SIG-M5 (cell line): Measurements from ENCODE around the gene PI4KB.
A peak's percentile ranks its signal among the peaks of the same experiment; 100 is the strongest.

Source experiments
- DNase-seq: peaks from one replicate; lab custom pipeline; 2025; lab: John Stamatoyannopoulos, UW

The PI4KB gene

GRCh38 chr1:151346082-151346768, 19.0 kb upstream of the PI4KB start:
- DNase-seq, result no peak

GRCh38 chr1:151344291-151344690, 17.1 kb upstream of the PI4KB start:
- DNase-seq, result no peak

- DNase-seq, result no peak
These were observed 16.4 kb upstream of the PI4KB start for GRCh38 chr1:151343587-151343986.

- DNase-seq, result no peak
These were observed 15.4 kb upstream of the PI4KB start for GRCh38 chr1:151342569-151342968.

- DNase-seq, result no peak
These were observed 14.8 kb upstream of the PI4KB start for GRCh38 chr1:151342021-151342420.

- DNase-seq, result peak; percentile 34
These were observed 13.9 kb upstream of the PI4KB start for GRCh38 chr1:151340870-151341754.

- DNase-seq, result no peak
These were observed 9.3 kb upstream of the PI4KB start for GRCh38 chr1:151336556-151336955.

GRCh38 chr1:151334822-151335221, 7.6 kb upstream of the PI4KB start:
- no peak for DNase-seq

GRCh38 chr1:151327903-151328674, 873 bp upstream of the PI4KB start:
- DNase-seq, result no peak

- DNase-seq, result no peak
These were observed 495 bp downstream of the PI4KB start for GRCh38 chr1:151326619-151327222.

- DNase-seq, result no peak
These were observed 1.4 kb downstream of the PI4KB start for GRCh38 chr1:151325646-151326429.

- no peak for DNase-seq
These were observed 2.0 kb downstream of the PI4KB start for GRCh38 chr1:151325231-151325630.

- no peak for DNase-seq
These were observed 2.8 kb downstream of the PI4KB start for GRCh38 chr1:151324390-151324930.

- DNase-seq, result no peak
These were observed 8.2 kb downstream of the PI4KB start for GRCh38 chr1:151318975-151319374.

GRCh38 chr1:151315565-151316235, 11.5 kb downstream of the PI4KB start:
- no peak for DNase-seq

GRCh38 chr1:151314137-151314875, 12.9 kb downstream of the PI4KB start:
- DNase-seq, result no peak

- no peak for DNase-seq
These were observed 13.7 kb downstream of the PI4KB start for GRCh38 chr1:151313501-151313900.

- DNase-seq, result no peak
These were observed 14.4 kb downstream of the PI4KB start for GRCh38 chr1:151312826-151313225.

GRCh38 chr1:151312411-151312810, 14.8 kb downstream of the PI4KB start:
- no peak for DNase-seq
